CD4-positive, alpha-beta T cell treated with Interleukin-4 for 1 hour (primary cell): ENCODE data around the gene CLSTN3.
"Not testable (repeated sequence)": the region's sequence is repeated elsewhere in the genome, so short reads cannot be mapped to it uniquely, and the experiment has no call there.

Experiments
- DNase-seq, 2 donors: peaks; one replicate each; pipeline ENCODE4 v3.0.0-alpha.2; 2020 to 2022

The CLSTN3 gene

DNA sequence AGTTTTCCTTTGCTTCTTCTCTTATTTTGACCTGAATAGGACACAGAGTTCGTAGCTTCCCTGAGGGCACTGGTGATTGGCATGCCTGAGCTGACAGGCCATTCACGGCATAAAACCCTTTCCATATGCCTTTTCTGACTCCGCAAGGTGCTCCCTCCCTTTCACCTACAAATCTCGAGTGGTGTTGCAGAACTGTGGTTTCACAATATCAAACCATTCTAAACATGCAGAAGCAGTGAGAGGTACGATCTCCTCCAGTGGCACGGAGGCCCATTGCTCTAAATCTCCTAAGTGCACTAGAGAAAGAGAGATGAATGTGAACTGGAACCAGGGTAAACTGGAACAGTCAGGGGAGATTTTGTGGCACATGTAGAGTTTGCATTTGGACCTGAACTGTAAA, 23.9 kb downstream of the CLSTN3 start:
- DNase-seq = no peak

DNA sequence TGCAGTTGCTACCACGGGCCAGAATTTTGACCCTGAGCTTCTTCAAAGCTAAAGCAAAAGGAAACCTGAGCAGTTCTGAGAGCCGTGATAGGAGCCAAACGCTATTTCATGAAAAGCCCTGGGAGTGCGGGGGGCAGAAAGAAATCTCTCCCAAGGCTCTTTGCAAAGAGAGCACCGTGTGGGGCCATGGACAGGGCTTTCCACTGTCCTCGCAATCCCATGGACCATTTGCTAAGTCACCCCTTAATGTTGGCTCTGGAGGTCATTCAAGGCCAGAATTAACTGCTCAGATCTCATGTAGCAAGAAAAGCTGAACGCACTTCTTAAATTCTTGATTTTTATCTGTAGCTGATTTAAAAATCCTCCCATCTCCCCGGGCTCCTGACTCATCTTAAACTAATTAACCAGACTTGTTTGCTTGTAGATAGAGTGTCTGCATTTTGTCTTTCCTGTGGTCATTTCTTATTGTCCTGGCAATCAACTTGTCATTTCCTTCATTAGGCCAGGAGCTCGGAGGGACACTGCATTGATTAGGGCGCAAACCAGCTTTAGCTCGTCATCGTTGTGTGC, 24.8 kb downstream of the CLSTN3 start:
- no peak for DNase-seq

DNA sequence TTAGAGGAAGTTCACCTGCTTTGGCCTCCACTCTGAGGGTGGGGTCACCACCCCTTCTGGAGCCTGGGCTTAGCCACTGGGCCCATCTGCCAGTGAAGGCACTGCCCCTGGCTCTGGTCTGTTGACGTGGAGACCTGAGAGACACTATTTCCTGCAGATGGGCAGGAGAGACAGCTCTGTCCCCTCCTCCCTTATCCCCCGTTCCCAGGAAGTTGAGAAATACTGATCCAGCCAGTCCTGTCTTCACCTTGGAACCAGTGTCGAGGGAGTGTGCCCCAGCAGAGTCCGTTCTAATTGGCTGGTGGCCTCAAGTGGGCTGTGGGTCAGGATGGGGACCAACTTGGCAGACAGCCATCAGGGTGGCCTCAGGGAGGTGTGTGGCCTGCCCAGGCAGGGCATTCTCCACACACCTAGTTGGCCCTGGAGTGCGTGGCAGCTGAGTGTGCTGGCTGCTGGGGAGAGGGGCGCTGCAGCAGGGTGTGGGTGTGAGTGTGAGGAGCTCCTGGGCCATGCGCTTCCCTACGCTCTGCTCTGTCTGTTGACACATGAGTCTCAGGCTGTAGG, 25.4 kb downstream of the CLSTN3 start:
- no peak for DNase-seq

DNA sequence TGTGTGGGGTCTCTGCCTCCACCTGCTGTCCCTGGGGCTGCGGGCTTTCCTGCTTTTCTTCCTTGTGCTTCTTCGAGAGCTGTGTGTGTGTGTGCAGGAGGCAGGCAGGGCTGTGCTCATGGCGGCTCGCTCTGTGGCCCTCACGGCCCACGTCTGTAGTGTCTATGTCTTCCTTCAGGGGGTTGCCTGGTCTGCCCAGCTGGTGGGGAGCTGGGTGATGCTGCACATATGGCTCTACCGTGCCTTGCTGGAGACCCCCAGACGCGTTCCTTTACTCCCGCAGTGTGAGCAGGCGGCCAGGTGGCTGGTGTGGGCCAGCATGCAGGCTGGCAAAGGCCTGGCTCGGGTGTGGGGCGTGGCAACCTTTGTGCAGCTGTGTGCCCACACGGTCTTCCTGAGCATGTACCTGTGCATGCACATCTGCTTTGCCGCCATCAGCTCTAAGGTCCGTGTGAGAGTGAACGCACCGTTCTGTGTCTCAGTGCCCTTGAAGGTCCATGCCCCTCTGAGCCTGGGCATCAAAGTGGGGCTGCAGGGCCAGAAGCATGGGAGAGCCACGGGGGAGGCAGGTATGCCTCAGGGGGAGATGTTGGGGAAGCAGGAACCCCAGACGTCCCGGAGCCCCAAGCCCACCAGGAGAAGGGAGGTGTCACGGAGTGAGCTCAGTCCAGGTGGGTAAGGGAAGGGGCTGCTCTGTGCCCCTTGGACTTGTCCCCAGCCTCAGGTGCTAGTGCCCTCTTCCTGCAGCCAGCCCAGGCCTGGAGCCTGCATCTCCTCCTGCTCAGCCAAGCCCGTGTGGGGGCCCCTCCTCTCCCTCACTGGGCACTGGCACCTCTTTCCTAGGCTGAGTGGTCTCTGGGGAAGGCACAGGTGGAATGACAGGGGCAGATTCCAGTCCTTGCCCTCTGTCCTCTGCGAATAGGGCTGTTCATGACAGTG, 26.4 kb downstream of the CLSTN3 start:
- no peak for DNase-seq

DNA sequence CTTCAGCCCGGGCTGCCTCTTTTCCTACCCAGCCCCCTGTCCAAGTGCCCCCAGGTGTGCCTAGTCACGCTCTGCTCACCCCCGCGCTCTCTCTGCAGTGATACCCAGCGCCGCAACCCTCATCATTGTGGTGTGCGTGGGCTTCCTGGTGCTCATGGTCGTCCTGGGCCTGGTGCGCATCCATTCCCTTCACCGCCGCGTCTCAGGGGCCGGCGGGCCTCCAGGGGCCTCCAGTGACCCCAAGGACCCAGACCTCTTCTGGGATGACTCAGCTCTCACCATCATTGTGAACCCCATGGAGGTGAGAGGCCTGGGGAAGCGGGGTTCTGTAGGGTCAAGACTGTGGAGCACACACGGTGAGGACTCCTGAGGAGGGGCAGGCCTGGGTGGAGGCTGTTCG, 27.2 kb downstream of the CLSTN3 start:
- no peak for DNase-seq

DNA sequence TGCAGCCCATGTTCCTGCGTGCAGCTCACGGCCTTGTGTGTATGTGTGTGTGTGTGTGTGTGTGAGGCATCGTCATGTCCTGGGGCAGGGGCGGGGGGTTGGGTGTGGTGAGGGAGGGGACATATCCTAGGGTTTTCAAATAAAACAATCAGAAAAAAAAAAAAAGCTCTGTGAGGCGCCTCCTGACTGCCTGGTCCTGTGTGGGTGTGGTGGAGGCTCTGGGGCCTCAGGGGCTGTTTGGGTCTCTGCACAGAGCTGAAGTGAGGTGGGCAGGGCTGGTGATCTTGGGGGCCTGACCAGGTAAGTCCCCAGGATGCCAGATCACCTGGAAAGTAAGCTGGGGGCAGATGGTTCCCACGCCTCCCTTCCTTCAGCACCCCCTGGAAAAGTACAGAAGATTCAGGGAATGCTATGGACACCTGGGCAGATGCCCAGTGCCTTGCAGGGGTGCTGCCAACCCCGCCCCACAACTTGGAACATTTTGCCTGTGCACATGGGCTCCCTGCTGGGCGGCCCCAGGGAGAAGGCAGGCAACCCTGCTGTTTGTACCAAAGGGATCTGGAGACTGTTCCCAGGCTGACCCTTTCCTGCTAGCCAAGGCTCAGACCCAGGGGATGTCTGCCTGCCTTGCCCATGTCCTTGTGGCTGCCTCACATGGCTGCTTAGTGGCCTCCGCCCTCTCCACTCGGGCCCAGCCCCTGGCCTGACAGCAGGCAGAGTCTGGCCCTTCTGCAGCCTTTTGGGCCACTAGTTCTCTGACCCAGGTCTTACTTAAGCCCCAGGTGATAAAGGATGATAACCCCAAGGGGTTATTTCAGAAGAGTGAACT, 28.8 kb downstream of the CLSTN3 start:
- DNase-seq = no peak

DNA sequence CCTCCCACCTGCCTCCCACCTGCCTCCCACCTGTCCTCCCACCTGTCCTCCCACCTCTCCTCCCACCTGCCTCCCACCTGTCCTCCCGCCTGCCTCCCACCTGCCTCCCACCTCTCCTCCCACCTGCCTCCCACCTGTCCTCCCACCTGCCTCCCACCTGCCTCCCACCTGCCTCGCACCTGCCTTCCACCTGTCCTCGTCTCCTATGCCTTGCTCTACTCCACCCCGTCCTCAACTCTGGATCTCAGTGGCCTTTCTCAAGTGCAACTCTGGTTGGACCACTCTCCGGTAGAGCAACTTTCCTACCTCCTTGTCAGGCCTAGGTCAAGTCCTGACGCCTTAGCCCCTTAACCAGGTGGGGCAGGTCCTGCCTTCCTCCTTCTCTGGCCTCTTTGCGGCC, 30.0 kb downstream of the CLSTN3 start:
- no peak for DNase-seq

DNA sequence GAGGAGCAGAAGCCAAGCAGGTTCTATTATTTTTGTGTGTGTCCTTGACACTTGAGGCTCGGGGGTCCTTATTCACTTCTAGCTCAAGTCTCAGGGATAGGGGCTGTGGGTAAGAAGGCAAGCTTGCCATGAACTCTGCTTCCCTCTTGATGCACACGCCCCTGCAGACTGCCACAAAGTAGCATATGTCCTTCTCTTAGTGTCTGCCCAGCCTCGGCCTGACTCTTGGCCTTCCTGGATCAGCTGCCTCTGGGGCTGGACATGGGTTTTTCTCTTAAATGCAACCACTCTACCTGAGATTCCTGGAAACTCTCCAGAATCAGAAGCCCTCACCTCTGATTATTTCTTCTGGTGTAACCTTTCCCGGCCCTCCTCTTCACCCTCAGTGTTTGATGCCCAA, 31.2 kb downstream of the CLSTN3 start:
- no peak for DNase-seq

DNA sequence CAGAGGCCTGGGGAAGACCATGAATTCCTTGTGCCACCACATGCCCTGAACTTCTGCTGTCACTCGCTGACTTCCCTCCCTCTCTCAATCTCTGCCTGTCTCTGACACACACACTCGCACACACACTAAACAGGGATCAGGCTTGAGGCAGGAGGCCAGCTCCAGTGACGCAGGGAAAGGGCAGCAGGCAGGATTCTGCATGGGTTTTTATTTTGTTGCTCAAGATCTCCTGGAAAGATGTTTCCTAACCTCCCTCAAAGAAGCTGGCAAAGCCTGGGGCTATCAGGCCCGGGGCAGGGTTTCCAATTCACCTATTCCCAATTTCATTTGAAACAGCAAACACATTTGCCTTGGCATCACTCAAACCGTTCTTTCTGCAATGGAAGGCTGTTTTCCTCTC, 31.6 kb downstream of the CLSTN3 start:
- DNase-seq = no peak

DNA sequence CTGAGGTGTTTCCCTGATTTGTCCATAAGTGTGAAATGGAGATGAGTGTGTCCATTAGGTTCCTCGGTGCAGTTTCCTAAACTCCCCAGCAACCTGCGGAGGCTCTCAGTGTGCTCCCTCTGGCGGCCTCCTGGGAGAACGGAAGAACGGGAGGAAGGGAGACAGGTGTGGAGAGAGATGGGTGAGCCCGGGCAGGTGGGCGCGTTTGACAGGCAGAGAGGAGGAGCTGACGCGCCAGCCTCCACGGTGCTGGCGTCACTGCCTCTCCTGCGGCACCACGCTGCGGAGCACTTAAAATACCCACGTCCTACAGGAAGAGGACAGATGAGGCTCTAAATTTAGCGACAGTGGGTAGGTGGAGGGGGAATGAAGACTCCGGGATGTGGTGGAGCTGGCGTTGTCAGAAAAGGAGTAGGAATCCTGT, 32.5 kb downstream of the CLSTN3 start:
- peak in 1 of 2 donors; percentile 22 for DNase-seq

DNA sequence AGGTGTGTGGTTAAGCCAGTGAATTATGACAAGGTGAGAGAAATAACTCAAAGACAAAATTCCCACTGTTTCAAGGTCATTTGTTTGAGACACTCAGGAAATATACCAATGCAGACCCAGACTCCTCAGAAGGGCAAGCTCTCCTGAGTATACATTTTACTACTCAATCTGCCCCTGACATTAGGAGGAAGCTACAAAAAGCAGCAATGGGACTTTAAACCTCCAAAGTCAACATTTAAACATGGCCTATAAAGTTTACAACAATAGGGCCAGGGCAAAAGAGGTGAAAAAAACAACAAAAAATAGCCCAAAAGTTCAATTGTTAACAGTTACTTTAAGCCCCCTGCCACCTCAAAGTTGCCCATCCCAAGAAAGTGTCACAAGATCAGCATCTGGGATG, 39.8 kb downstream of the CLSTN3 start:
- DNase-seq = no peak

DNA sequence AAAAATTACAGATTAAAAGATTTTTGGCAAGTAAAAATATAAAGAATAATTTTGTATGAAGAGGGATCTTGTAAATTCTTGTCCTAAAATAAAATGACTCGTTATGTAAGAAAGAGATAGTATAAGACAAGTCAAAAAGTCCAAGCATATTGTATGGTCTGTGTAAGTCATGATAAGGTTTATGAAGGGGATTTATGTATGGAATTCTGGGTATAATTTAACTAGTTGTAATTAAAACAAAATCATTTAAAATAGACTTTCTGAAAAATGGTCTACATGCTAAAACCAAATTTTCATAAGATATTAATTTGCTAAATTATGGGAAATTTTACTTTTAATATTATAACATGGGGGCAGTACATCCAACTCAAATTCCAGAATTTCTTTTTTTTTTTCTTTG, 41.7 kb downstream of the CLSTN3 start:
- no peak for DNase-seq

DNA sequence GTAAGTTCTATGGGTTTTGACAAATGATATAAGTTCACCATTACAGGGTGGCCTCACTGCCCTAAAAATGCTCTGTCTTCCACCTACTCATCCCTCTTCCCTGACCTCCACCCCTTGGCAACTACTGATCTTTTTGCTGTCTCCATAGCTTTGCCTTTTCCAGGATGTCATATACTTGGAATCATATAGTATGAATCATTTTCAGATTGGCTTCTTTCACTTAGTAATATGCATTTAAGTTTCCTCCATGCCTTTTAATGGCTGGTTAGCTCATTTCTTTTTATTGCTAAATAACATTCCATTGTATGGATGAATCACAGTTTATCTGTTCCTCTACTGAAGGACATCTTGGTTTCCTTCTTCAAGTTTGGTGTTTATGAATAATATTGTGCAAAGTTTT, 45.3 kb downstream of the CLSTN3 start:
- no peak for DNase-seq

DNA sequence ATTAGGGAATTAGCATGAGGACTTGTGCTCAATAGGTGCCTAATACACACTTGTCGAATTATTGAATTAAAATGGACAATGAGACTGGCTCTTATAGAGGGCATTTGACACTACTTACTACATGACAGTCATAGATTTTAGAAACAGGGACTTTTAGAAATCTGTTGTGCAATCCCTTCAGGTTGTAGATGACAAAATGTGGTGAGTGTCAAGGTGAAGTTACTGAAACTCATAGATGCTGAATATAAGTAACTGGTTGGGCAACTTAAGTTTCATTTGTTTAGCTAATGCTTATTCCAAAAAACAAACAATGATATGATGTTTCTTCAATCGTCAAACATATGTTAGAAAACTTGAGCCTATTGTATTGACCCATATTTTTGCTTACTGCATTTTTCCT, 46.4 kb downstream of the CLSTN3 start:
- DNase-seq = no peak

DNA sequence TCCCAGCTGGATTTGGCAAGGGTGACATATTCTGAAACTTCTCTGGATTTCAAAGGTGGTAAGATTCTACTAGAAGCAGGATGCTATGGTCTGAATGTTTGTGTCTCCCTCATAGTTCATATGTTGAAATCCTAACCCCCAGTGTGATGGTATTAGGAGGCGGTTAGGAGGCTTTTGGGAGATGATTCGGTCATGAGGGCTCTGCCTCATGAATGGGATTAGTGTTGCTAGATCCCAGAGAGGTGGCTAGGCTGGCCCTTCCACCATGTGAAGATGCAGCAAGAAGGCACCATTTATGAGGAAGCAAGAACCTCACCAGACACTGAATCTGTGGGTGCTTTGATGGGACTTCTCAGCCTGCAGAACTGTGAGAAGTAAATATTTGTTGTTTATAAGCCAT, 48.3 kb downstream of the CLSTN3 start:
- DNase-seq = no peak

DNA sequence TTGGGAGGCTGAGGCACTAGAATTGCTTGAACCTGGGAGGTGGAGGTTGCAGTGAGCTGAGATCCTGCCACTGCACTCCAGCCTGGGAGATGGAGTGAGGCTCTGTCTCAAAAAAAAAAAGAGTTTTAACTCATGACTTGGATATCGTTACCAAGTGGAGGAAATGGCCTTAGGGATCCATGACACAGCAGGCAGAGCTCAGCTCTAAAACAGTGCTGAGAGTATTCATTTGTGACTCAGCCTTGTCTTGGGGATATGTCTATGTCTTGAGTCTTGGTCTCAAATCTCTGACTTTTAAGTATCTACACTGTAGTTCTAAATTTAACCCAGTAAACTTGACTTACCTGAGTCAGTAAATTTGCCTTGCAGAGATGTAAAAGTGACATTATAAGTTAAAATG, 50.5 kb downstream of the CLSTN3 start:
- DNase-seq = no peak

DNA sequence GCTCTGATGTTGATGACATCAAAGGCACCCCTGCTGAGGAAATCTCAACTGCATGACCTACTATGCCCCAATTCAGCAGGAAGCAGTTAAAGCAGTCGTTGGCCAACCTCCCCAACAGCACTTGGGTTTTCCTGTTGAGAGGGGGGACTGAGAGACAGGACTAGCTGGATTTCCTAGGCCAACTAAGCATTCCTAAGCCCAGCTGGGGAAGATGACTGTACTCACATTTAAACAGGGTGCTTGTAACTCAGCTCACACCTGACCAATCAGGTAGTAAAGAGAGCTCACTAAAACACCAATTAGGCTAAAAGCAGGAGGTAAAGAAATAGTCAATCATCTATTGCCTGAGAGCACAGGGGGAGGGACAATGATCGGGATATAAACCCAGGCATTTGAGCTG, 55.9 kb downstream of the CLSTN3 start:
- DNase-seq = not testable (repeated sequence)

DNA sequence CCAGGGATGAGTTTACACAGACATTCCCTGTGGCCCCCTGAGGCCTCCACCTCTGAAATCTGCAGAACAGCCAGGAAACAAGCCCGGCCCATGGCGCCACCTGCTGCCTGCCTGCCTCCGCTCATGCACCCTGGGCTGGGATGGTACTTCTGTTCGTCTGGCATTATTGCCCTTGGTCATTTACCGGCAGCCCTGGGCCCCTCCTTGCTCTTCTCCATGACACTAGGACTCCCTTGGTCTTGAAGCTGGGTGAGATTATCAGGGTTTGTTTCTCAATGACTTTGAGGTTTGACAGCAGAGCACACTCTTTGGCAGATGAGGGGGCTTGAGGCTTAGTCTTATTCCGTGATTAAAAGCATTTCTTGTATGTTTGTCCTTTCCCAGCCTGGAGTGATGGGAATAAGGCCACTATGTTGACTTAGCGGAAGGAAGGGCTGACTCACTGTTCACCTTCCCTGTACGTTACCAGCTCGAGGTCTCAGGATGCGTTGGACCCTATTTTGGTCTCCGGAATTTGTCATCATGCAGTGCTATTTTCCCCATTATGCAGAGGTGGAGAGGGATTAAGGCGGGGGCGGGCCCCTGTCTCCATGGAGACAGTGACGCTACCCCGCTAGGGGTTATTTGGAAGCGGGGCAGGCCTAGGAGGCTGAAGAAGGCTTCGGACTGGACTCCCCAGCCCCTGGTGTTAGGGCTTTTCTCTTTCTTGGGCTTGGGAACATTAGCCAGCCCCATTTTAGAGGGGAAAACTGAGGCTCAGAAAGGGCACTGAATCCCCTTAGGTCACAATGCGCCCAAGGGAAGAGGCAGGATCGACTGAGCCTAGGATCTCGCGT, 58.6 kb downstream of the CLSTN3 start:
- DNase-seq = peak; percentile 63 to 64

DNA sequence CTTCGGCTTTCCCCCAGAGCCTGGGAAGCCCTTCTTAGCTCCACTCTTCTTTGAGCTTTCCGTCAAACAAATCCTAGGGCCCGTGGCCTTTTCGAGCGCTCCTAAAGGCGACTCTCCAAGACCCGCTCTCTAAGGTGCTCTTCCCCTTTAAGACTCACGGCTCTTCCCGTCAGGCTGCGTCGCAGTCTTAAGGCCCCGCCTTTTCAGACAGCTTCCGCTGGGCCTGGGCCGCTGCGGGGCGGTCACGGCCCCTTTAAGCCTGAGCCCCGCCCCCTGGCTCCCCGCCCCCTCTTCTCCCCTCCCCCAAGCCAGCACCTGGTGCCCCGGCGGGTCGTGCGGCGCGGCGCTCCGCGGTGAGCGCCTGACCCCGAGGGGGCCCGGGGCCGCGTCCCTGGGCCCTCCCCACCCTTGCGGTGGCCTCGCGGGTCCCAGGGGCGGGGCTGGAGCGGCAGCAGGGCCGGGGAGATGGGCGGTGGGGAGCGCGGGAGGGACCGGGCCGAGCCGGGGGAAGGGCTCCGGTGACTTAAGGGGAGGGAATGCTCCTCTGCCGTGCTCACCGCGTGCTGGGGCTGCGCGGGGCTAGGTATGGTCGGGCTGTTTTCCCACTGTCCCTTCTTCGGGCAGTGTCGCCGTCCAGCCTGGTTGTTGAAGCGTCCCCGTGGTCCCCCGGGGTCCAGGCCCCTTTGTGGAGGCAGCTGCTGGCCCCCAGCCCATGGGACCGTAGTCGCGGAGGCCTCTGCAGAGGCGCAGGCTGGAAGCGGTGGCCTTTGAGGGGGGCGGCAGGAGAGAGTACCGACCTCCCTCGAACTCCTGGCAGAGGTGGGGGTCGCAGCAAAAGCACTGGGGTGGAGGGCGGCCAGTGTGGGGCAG, 59.5 kb downstream of the CLSTN3 start, which contains the start of gene PEX5:
Gene PEX5, plus strand, starts transcription at position 289 of the 870 bp plus-strand sequence. CDS start 692 bp downstream, outside the sequence.
- peak; percentile 89 to 90 for DNase-seq

DNA sequence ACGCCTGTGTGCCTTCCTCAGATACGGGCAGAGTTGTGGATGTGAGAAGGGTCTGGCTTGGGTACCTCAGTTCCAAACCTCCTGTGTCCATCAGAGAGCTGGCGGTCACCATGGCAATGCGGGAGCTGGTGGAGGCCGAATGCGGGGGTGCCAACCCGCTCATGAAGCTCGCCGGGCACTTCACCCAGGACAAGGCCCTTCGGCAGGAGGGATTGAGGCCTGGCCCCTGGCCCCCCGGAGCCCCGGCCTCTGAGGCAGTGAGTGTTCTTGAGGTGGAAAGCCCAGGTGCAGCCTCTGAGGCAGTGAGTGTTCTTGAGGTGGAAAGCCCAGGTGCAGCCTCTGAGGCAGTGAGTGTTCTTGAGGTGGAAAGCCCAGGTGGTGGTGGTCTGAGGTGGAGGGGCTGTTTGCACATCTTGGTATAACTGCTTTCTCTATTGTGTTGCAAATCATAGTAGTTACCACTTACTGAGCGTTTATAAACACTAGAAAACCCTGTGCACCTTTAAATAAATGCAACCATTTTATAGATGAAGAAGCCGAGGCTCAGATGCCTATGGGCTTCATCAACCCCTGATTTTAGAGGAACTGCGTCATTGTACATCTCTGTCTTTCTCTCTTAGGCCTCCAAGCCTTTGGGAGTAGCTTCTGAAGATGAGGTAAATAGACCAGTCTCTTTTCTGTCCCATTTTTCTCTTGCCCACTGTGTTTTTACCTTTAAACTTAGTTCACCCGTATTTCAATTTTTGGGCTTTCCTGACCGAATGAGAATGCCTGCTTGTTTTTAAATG, 60.3 kb downstream of the CLSTN3 start:
- DNase-seq = no peak
